ENCODE data around the gene KLF11. TPM values are rescaled to one million over a fixed set of nuclear protein-coding genes. Genes with fewer than 3 reads are reported as not detected.

KLF11 gene
- 1 to 10 TPM; 5.6 to 6.1 TPM for total RNA-seq

DNA sequence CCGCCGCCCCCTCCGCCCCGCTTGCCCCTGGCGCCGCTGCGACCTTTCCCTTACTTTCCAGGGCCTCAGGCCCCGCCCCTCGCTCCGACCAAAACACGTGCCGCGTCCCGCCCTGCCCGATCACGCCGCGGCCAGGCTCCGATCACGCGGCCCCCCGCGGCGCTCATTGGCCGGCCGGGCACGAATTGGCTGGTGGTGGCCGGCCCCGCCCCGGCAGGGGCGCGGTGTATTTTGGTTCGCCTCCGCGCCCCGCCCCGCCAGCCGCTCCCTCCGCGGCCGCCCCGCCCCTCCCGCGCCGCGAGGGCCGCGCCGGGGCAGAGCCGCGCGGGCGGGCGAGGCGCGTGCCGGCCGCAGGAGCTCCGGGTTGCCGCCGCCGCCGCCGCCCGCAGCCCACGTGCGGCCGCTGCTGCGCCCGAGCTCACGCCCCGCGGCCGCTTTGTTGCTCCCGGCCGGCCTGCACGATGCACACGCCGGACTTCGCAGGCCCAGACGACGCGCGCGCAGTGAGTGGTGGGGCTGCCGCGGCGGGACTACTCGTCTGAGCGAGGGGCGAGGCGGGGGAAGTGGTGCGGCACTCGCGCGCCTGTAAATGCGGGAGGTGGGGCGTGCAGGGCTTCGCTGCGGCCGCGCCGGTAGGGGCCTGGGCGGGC, at the start of gene KLF11:
Gene KLF11, plus strand, starts transcription at position 295 of the 650 bp plus-strand sequence. Its CDS starts 167 bp downstream, at position 462.
- intact Hi-C loops (cut with micrococcal nuclease) = loop anchor here (5.0 to 10.0 kb wide), 3 partner anchors 201 to 619 kb away; partner anchors contain the start of genes CPSF3, ITGB1BP1, TAF1B and YWHAQ
- H3K4me1 Mint-ChIP-seq (ENCODE audit: low read depth) = peaks cover 22% of the 10 kb centered on the region
- POLR2A ChIA-PET = interaction anchor here (1.3 to 1.4 kb wide), 3 partner anchors 9 to 200 kb away, joined by 3 to 4 read pairs (median 4); partner anchors contain the start of gene TAF1B
- H3K36me3 Mint-ChIP-seq = peaks cover 6% of the 10 kb centered on the region
- DNase-seq = peak; percentile 82
- CTCF ChIA-PET = interaction anchor here (0.7 to 12.7 kb wide), 6 partner anchors 29 to 243 kb away, joined by 3 to 149 read pairs (median 4); no protein-coding TSS in a partner anchor
- no peaks in the 10 kb centered on the region for H3K9me3 Mint-ChIP-seq
- H3K27ac Mint-ChIP-seq = peak within 1 kb of the TSS; percentile 57
- peak within 1 kb of the TSS; percentile 69 for H3K4me3 Mint-ChIP-seq
- peaks cover 3% of the 10 kb centered on the region for H3K27me3 Mint-ChIP-seq

DNA sequence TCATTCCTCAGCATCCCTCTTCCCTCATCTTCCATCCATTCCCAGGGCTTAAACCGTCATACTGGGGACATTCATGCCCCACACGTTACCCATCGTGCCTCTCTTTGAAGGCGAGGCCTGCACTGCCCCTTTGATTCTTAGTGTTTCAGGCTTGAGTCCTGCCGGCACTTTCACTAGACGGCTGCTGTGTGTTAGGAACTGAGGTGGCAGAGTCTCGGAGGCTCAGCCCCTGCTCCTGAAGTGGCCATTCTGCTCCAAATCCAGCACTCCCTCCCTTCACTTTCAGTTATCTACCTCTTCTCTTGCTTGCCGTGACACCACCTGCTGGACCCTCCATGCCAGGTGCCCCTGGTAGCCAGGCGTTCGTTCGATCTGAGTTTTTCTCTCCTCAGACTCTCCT, 48.9 kb upstream of the KLF11 start:
- H3K27me3 Mint-ChIP-seq = no peaks in the 10 kb centered on the region
- H3K4me3 Mint-ChIP-seq = no peak overlapping the region
- no peaks in the 10 kb centered on the region for H3K9me3 Mint-ChIP-seq
- CTCF ChIA-PET = interaction anchor here (1.5 to 5.6 kb wide), 2 partner anchors 11 to 54 kb away, joined by 8 to 44 read pairs; no protein-coding TSS in a partner anchor
- no peak for DNase-seq
- H3K4me1 Mint-ChIP-seq (ENCODE audit: low read depth) = peaks cover 17% of the 10 kb centered on the region
- no peaks in the 10 kb centered on the region for H3K36me3 Mint-ChIP-seq
- POLR2A ChIA-PET = no interaction called here
- intact Hi-C loops (cut with micrococcal nuclease) = loop anchor here (5.0 kb wide), 1 partner anchor 33 kb away; no protein-coding TSS in a partner anchor
- no peak overlapping the region for H3K27ac Mint-ChIP-seq

DNA sequence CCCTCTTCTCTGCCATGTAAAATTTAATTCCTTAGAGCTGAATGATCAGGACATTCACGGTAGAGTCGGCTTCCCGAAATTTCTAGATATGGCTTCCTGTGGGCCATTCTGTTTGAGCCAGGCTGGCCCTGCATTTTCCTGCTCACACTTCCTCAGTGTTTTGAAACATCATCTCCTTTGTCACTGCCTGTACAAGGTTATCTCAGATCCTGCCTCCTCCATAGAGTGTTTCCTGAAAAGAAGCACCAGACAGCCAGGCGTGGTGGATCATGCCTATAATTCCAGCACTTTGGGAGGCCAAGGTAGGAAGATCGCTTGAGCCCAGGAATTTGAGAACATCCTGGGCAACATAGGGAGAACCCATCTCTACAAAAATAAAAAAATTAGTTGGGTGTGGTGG, 48.3 kb upstream of the KLF11 start:
- H3K27ac Mint-ChIP-seq = no peak overlapping the region
- no peaks in the 10 kb centered on the region for H3K9me3 Mint-ChIP-seq
- H3K36me3 Mint-ChIP-seq = no peaks in the 10 kb centered on the region
- intact Hi-C loops (cut with micrococcal nuclease) = no loop called here
- H3K27me3 Mint-ChIP-seq = no peaks in the 10 kb centered on the region
- H3K4me3 Mint-ChIP-seq = no peak overlapping the region
- ChIA-PET CTCF (interaction anchor here (0.5 to 5.6 kb wide), 3 partner anchors 9 to 38 kb away, joined by 3 to 44 read pairs (median 5); no protein-coding TSS in a partner anchor), POLR2A (no interaction called here)
- peaks cover 17% of the 10 kb centered on the region for H3K4me1 Mint-ChIP-seq (ENCODE audit: low read depth)
- no peak for DNase-seq

DNA sequence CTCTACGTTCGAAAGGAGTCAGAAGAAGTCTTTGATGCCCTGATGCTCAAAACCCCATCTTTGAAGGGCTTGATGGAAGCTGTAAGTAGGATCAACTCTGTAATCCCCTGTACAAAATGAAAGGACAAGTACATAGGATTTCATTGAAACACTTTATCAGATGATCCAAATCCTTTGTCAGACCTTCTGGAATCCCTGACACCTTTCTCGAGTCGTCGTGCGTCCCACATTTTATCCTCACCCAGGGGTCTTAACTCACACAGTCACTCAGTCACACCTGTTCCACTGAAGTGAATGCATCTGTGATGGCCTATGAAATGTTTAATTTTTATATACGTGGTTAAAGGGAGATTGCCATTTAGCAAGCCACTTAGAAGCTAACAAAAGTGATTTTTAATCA, 47.0 kb upstream of the KLF11 start:
- Mint-ChIP-seq H3K9me3 (no peaks in the 10 kb centered on the region), H3K4me3 (no peak overlapping the region), H3K27ac (no peak overlapping the region), H3K4me1 (ENCODE audit: low read depth) (peaks cover 12% of the 10 kb centered on the region), H3K36me3 (no peaks in the 10 kb centered on the region), H3K27me3 (no peaks in the 10 kb centered on the region)
- ChIA-PET CTCF (interaction anchor here (0.6 to 5.6 kb wide), 3 partner anchors 10 to 53 kb away, joined by 3 to 44 read pairs (median 5); no protein-coding TSS in a partner anchor), POLR2A (no interaction called here)
- no peak for DNase-seq
- intact Hi-C loops (cut with micrococcal nuclease) = no loop called here

DNA sequence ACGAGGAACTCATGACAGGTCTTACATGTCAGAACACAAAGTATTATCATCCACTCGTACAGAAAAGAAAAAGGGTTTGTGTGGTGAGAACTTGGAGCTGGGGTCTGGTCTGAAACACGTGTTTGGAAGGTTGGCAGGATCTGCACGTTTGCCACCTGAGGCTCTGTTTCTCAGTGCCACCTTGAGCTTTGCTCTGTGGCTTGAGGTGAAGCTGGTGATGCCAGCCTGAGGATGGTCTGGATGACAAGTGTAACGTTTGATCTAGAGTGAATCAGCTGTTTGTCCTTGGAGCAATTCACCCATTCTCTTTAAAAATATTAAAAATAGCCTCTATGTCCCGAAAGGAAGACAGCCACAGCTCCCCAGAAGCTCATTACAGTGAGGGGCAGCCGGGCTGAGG, 45.4 kb upstream of the KLF11 start:
- Mint-ChIP-seq H3K9me3 (no peaks in the 10 kb centered on the region), H3K27ac (no peak overlapping the region), H3K4me1 (ENCODE audit: low read depth) (peaks cover 12% of the 10 kb centered on the region), H3K4me3 (no peak overlapping the region), H3K27me3 (no peaks in the 10 kb centered on the region), H3K36me3 (no peaks in the 10 kb centered on the region)
- intact Hi-C loops (cut with micrococcal nuclease) = no loop called here
- ChIA-PET CTCF (interaction anchor here (0.8 kb wide), 1 partner anchor 10 kb away, joined by 3 read pairs; no protein-coding TSS in a partner anchor), POLR2A (no interaction called here)
- no peak for DNase-seq

DNA sequence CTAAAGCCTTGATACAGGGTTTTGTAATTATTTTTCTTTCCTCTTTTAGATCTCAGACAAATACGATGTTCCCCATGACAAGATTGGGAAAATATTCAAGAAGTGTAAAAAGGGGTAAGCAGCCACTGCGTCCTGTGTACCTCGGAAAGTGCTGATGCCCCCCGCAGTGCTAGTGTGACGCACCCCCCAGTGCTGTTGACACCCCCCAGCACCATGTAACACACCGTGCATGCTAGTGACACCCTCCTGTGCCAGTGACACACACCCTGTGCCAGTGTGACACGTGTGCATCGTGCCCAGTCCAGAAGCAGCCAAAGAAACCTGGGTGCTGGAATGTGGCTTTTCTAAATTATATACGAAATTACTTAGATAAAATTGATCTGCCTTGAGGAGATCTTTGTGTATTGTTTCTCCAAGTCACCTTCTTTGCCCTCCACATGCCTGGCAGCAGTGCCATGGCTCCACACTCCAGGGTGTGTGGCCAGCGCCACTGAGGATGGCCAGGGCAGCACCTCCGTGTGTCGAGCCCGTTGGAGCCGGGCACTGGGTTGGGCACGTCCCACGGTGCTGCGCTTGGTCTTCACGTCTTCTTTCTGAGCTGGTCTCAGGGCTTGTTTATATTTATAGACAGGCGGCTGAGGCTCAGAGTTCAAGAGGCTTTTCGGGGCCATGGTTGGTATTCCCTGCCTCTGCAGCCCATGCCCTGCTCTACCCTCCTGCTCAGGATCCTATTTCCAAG, 44.3 kb upstream of the KLF11 start:
- intact Hi-C loops (cut with micrococcal nuclease) = no loop called here
- no peak overlapping the region for H3K27ac Mint-ChIP-seq
- no peaks in the 10 kb centered on the region for H3K9me3 Mint-ChIP-seq
- peaks cover 3% of the 10 kb centered on the region for H3K4me1 Mint-ChIP-seq (ENCODE audit: low read depth)
- H3K36me3 Mint-ChIP-seq = no peaks in the 10 kb centered on the region
- no peaks in the 10 kb centered on the region for H3K27me3 Mint-ChIP-seq
- no peak for DNase-seq
- ChIA-PET POLR2A (no interaction called here), CTCF (interaction anchor here (1.0 to 2.3 kb wide), 2 partner anchors 14 to 29 kb away, joined by 3 to 16 read pairs; no protein-coding TSS in a partner anchor)
- no peak overlapping the region for H3K4me3 Mint-ChIP-seq

DNA sequence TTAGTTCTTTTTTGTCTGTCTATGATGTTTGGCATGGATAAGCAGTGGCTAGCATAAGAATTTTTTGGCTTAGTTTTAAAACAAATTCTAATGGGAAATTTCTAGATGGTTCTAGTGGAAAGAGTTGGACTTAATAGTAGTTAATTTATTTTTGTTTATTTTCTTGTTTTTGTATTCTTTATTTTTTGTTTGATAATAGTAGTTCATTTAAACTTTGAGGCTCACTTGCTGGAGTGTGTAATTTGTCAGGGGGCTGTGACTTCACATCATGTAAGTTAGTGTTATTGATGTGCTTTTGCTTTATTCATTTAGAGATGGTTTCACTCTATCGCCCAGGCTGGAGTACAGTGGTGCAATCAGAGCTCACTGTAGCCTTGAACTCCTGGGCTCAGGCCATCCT, 43.7 kb upstream of the KLF11 start:
- Mint-ChIP-seq H3K4me3 (no peak overlapping the region), H3K27ac (no peak overlapping the region), H3K27me3 (no peaks in the 10 kb centered on the region), H3K36me3 (no peaks in the 10 kb centered on the region), H3K4me1 (ENCODE audit: low read depth) (no peaks in the 10 kb centered on the region), H3K9me3 (no peaks in the 10 kb centered on the region)
- DNase-seq = no peak
- CTCF ChIA-PET = interaction anchor here (1.0 to 2.3 kb wide), 3 partner anchors 15 to 186 kb away, joined by 3 to 16 read pairs (median 3); no protein-coding TSS in a partner anchor
- POLR2A ChIA-PET = no interaction called here
- intact Hi-C loops (cut with micrococcal nuclease) = no loop called here

DNA sequence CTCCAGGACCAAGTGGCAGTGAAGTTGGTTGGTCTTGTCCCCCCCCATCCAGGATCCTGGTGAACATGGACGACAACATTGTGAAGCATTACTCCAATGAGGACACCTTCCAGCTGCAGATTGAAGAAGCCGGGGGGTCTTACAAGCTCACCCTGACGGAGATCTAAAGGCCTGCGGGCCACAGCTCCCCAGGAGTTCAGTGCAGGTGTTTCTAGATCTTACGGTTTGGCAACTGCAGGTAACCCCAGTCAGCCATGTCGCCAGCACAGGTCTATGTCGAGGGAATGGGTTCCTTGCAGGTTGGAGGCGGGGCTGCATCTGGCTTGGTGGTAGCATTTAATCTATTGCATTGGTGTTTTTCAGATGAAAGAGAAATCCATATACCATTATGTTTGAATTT, 42.8 kb upstream of the KLF11 start:
- POLR2A ChIA-PET = no interaction called here
- Mint-ChIP-seq H3K36me3 (no peaks in the 10 kb centered on the region), H3K27me3 (peaks cover 2% of the 10 kb centered on the region), H3K9me3 (no peaks in the 10 kb centered on the region), H3K4me1 (ENCODE audit: low read depth) (no peaks in the 10 kb centered on the region), H3K27ac (no peak overlapping the region), H3K4me3 (no peak overlapping the region)
- no peak for DNase-seq
- intact Hi-C loops (cut with micrococcal nuclease) = no loop called here
- CTCF ChIA-PET = interaction anchor here (1.2 to 2.3 kb wide), 2 partner anchors 16 to 187 kb away, joined by 3 to 16 read pairs; no protein-coding TSS in a partner anchor

DNA sequence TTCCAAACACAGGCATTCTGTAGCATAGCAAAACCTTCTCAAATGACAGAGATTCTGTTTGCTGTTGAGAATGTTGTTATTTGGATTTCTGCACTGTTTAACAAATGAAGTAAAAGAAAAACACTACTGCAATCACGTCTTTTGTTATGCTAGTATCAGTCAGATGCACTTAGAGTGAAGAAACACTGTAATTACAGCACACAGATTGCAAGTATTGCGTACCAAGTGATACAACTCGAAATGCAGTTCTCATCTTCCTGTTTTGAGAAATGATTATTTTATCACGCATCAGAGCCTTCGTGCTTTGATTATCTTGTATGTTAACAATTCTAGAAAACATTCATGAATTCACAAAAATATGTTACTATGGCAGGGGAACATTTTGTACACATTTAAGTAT, 41.8 kb upstream of the KLF11 start:
- ChIA-PET CTCF (interaction anchor here (0.6 to 2.3 kb wide), 2 partner anchors 17 to 275 kb away, joined by 5 to 16 read pairs; no protein-coding TSS in a partner anchor), POLR2A (no interaction called here)
- no peak for DNase-seq
- Mint-ChIP-seq H3K4me1 (ENCODE audit: low read depth) (no peaks in the 10 kb centered on the region), H3K9me3 (no peaks in the 10 kb centered on the region), H3K36me3 (no peaks in the 10 kb centered on the region), H3K4me3 (no peak overlapping the region), H3K27ac (no peak overlapping the region), H3K27me3 (peaks cover 9% of the 10 kb centered on the region)
- intact Hi-C loops (cut with micrococcal nuclease) = no loop called here

DNA sequence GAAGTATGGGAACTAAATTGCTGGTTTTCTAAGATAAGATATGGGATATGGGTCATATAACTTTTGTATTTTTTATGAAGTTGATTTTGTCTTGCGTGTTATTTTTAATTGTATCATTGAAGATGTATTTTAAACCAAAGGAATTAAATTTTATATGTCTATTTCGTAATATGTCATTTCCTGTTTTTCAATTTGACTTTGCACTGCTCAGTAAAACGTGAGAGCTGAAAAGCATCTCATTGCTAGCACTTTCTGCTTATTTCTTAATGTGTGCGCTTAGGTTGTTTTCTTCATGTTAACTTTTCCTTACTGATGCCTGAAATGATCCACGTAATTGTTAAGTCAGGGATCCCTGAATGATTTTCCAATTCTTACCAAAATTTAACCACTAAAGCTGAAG, 41.2 kb upstream of the KLF11 start:
- DNase-seq = no peak
- Mint-ChIP-seq H3K27ac (no peak overlapping the region), H3K36me3 (no peaks in the 10 kb centered on the region), H3K4me3 (no peak overlapping the region), H3K4me1 (ENCODE audit: low read depth) (no peaks in the 10 kb centered on the region), H3K27me3 (peaks cover 14% of the 10 kb centered on the region), H3K9me3 (no peaks in the 10 kb centered on the region)
- ChIA-PET CTCF (interaction anchor here (0.7 kb wide), 1 partner anchor 18 kb away, joined by 3 read pairs; no protein-coding TSS in a partner anchor), POLR2A (no interaction called here)
- intact Hi-C loops (cut with micrococcal nuclease) = no loop called here

DNA sequence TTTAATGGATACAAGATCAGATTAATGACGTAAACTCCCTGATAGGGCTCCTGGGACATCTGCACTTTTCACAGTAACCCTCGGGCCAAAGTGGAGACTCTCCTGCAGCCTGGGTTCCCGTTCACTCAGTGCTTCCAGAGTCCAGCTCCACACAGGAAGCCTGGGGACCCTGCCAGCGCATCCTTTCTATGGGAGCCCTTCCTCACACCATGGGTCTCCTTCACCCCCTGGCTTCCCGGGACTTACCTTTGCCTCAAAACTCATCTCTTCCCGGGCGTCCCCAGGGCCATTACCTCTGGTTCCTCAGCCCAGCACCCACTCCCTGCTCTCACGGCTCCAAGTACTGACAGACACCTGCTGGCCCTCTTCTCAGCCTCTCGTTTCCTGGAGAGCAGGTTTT, 40.7 kb upstream of the KLF11 start:
- no peaks in the 10 kb centered on the region for H3K36me3 Mint-ChIP-seq
- CTCF ChIA-PET = interaction anchor here (0.7 kb wide), 1 partner anchor 19 kb away, joined by 3 read pairs; no protein-coding TSS in a partner anchor

More for the DNA sequence above, 40.7 kb upstream of the KLF11 start:
- no peak overlapping the region for H3K4me3 Mint-ChIP-seq
- peaks cover 17% of the 10 kb centered on the region for H3K27me3 Mint-ChIP-seq
- H3K9me3 Mint-ChIP-seq = no peaks in the 10 kb centered on the region
- DNase-seq = no peak
- H3K27ac Mint-ChIP-seq = no peak overlapping the region
- intact Hi-C loops (cut with micrococcal nuclease) = no loop called here
- POLR2A ChIA-PET = no interaction called here
- no peaks in the 10 kb centered on the region for H3K4me1 Mint-ChIP-seq (ENCODE audit: low read depth)

All from activated CD4-positive, alpha-beta memory T cell treated with anti-CD3 and anti-CD28 coated beads for 36 hours (primary cell).